ENCODE measurements around the gene ADTRP. TPM values are rescaled to one million over a fixed set of nuclear protein-coding genes. Genes with fewer than 3 reads are reported as not detected.
"Not testable (repeated sequence)": the region's sequence is repeated elsewhere in the genome, so short reads cannot be mapped to it uniquely, and the experiment has no call there.

ADTRP gene
- total RNA-seq, 1 experiment from 2014 or later, result 0.13 TPM

DNA sequence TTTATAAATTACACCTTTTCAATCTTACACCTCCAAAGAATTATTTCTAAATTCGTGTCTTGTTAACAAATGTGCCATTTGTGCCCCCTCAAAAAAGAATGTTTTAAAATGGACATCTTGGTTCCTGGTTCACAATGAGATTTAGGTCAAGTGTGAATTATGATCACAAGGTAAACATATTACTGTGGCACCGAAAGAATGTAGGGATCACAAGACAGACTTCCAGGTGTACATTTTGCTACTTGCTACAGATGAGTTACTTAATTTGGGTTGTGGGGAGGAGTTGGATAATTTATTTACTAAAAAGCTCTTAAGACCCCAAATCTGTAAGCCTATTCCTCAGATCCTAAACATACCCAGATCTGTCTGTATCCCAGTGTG, 25.0 kb upstream of the ADTRP start:
- no peak for DNase-seq (ENCODE audit: low spot score)

DNA sequence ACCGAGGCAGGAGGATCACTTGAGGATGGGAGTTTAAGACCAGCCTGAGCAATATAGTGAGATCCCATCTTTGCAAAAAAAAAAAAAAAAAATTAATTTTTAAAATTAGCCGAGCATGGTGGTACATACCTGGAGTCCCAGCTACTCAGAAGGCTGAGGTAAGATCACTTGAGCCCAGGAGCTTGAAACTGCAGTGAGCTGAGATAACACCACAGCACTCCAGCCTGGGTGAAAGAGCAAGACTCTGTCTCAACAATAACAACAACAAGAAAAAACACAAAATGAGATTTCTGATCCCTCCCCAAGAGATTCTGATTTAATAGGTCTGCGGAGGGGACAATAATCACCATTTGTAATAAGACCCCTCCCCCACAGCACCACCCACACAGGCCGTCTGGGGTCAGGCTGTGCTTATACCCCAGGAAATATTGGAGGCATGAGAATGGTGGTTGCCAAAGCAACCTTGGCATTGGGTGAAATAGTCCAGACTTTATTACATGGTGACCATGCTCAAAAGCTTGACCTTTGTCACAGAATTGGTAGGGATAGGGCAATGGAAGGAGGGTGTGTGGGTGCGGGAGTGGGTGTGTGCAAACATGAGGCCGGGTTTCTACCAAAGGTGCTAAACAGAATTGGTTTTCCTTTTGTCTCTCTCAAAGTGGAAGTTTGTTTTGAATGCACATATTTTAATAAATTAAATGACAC, 24.4 kb upstream of the ADTRP start:
- peak; percentile 62 for DNase-seq (ENCODE audit: low spot score)

DNA sequence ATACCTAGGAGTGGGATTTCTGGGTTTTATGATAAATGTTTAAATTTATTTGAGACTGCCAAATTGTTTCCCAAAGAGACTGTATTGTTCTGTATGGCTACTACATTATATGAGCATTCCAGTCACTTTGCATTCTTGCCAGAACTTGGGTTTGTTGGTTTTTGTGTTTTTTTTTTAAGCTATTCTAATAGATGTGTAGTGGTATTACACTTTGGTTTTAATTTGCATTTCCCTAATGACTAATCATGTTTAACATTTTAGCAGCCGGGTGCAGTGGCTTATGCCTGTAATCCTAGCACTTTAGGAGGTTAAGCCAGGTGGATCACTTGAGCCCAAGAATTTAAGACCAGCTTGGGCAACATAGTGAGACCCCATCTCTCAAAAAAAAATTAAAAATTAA, 21.9 kb upstream of the ADTRP start:
- DNase-seq (ENCODE audit: low spot score), result not testable (repeated sequence)

DNA sequence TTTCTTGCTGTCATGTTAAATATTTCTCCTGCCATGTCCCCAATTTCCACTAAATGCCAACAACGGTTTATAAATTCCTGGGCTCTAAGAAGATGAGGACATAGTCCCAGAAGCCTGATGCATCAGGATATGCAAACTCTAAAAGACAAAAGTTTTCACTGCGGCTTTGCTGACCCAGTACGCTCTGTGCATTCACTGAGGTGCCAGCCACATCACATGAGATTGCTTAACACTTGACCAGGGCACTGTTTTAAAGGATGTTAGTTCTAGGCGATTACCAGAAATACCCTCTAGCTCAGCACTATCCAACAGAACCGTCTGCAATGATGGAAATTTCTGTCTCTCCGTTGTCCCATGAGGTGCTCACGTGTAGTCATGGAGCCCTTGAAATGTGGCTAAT, 19.9 kb upstream of the ADTRP start:
- DNase-seq (ENCODE audit: low spot score), result no peak

DNA sequence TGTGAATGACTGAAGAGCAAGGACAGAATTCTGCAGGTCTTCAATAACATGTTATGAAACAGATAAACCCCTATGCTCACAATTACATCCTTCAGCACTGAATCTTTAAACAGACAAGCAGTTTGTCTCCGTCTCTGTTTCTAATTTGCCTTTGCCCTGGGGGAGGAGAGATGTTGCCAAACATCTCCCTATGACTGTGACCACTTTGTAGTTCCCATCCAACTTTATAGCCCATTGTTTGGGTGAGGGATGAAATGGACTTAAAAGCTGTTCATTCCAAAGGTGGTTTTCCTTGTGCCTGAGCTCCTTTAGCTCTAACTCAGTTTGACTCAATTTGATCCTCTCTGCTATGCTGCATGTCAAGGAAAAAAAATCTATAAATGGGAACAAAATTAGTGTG, 19.5 kb upstream of the ADTRP start:
- no peak for DNase-seq (ENCODE audit: low spot score)

DNA sequence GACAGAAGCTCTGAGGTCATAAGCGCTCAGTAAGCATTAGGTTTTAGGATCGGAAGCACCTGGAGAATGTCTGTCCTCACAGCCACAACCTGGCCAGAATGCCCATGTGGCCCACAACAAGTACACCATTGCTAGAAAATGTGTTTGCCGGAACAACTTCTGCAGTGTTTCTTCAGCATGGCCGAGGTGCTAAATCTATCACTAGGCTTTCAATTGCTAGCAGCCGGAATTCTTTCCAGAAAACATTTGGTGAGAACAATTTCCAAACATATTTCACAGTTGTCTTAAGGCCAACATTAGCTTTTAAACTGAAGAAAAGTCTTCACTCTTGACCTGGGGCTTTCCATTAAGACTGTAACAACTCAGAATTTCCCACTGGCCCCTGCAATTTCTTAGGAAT, 18.2 kb upstream of the ADTRP start:
- no peak for DNase-seq (ENCODE audit: low spot score)

DNA sequence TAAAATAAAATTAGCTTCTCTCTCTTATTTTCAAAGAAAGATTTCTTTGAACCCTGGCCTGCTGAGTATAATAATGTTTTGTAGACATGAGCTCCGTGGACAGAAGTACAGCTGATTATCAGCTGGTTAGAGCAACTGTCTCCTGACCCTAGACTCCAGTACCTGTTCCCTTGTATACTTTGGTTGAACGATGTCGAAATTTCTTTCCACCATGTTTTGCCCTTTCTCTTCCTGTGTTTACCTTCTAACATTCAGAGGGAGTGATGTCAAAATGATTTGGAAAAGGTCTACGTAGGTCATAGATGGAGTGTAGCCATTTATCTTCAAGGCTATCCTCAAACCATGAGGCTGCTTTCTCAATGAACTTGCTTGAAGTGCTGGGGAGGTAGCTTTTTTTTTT, 16.8 kb upstream of the ADTRP start:
- DNase-seq (ENCODE audit: low spot score), result no peak

DNA sequence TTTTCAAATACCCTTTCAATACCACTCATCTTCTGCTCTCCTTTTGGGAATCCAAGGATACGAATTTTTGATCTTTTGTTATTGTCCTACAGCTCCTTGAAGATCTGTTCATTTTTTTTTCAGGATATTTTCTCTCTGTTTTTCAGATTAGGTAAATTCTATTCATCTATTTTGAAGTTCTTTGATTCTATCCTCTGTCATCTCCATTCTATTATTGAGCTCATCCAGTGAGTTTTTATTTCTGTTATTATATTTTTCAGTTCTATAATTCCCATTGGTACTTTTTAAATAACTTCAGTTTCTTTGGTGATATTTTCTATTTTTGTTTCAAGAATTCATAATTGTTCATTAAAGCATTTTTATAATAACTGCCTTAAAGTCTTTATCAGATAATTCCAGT, 14.7 kb upstream of the ADTRP start:
- no peak for DNase-seq (ENCODE audit: low spot score)

DNA sequence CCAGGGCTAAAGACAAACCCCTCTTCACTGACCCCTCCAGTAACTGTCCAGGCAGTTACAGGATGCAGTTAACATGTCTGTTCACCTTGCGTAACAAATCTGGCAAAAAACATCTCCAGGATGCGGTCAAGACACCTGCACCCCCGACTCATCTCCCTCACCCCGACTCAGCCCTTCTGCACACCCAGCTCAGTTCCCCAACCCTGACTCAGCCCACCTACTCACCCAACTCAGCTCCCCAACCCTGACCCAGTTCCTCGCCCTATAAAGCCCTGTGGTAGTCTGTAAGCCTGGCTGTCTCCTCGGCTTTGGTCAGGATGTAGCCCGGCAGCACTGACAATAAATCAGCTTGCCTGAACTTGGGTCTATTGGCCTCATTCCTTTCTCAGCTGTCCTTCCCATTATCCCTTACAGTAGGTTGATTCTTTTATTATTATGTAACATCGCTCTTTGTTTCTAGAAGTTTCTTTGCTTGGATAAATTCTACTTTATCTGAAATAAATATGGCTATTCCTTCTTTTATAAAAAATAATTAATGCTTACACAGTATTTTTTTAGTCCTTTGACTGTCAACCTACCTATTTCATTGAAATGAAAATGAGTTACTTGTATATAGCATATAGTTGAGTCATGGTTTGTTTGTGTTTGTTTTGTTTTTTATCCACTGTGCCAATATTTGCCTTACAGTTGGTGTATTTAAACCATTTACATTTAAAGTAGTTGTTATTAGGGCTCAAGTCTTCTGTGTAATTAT, 12.9 kb upstream of the ADTRP start:
- no peak for DNase-seq (ENCODE audit: low spot score)

DNA sequence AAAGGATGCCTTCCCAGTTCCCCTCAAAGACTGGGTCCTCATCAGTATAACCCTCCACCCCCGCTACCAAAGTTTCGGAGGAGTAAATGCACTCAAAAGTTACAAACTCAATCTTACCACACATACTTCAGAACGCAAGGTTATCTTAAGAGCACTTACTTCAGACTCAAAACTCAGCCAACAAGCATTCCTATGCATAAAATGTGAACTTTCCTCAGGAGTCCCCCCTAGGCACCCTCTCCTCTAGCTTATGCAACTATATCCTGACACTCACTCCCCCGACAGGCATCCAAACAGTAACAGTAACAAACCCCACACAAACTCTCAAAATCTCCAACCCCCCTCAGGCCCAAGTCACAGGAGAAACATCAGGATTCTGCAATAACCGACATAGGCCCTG, 11.1 kb upstream of the ADTRP start:
- no peak for DNase-seq (ENCODE audit: low spot score)

DNA sequence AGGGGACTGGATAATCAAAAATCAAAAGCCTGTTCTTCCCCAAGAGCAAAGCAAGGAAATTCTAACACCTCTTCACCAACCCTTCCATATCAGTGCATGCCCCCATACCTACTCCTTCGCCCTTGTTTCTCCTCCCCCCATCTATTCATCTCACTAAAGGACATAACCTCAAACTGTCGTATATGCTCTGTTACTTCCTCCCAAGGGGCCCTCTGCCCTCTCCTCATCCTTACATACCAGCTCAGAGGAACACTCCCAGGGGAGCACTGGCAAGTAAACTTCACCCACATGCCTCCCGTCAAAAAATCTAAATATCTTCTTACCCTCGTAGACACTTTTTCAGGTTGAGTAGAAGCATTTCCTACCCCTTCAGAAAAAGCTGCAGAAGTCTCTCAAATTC, 9.4 kb upstream of the ADTRP start:
- DNase-seq (ENCODE audit: low spot score), result no peak

DNA sequence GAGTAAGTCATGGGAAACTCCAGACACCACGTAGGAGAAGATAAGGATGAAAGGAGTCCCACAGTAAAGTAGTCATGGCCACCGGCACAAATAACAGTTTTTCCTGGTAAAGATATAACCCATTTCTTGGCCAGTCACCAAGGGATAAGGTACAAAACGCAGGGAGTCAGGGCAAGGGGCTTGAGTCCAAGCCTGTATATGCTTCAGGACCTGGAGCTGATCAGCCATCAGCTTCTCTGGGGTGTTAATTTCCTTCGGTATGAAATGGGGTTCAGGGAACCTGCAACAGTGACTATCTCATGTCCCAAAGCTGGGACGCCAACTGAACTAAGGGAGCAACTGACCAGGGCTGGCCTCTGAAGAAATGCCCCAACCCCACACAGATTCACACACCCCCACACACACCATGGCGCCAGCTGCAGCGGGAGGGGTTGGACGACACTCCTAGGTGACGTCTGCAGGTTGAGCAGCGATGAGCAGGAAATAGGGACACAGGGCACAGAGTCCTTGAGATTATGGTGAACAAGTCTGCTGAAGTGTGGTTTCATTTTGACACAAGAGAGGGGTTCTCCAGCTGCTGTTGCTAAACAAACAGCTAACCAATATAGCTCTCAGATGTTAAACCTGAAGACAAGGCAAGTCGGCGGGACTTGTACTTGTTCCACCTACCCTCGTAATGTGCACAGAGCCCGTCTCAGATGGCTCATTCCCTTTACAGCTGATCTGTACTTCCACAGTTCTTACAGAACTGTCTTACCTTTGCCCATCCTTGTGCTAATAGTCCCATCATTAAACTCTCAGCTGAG, 7.4 kb upstream of the ADTRP start:
- DNase-seq (ENCODE audit: low spot score), result no peak

DNA sequence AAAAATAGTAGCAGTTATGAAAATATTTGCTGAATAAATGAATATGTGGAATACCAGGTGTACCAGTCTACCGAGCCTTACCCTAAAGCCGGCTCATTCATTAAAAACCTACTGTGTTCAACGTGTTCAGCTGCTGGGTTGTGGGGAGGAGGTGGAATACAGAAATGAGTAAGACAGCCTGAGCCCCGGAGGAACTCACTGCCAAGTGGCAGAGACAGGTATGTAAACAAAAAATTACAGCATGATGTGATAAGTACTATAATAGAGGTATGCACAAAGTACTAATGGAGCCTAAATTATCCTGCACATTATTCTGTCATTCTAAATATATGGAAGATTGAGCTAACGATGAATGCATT, 6.8 kb upstream of the ADTRP start:
- DNase-seq (ENCODE audit: low spot score), result no peak

DNA sequence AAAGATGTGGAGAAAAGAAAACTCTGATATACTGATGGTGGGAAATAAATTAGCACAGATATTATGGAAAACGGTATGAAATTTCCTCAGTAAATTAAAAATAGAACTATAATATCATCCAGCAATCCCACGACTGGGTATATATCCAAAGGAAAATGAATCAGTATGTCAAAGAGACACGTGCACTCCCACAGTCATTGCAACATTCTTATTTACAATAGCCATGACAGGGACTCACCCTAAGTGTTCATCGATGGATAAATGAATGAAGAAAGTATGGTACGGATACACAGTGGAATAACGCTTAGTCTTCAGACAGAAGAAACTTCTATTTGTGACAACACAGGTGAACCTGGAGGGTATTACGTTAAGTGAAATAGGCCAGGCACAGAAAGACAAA, 5.7 kb upstream of the ADTRP start:
- no peak for DNase-seq (ENCODE audit: low spot score)

DNA sequence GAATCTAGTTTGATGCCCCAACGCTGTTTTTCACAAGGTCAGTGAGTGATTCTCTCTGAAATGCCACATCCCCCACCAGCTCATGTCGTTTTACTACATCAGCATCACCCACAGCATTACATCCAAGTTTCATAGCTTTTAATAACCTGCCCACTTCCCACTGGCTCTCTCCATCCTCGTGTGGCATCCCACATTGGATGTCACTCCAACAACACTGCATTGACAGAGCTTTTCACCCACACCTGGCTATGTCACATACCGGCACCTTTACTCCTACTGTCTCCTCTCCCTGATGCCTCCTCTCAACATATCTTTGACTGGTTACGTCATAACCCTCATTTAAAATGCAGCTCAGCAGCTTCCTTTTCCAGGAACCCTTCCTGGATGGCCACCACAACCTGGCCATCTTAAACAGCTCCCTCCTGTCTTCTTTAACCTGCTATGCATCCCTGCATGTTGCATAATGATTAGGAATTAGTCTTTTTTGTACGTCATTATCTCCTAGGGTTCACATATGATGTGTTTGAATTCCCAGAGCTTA, 5.0 kb upstream of the ADTRP start:
- no peak for DNase-seq (ENCODE audit: low spot score)

DNA sequence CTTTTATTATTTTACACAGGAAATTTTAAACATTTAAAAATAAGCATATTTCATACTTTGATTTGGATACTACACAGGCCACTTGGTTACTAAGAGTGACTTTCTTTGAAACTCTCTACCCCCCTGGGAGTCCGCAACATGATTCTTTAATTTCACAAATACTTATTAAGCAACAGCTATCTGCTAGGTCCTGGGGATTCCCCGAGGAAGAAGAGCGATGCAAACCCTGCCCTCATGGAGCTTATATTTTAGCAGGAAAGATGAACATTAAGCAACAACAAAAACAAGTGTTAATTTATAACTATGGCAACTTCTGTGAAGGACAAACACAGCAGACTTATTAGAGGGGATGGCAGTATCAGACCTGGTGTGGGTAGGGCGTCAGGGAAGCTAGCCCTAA, 3.9 kb upstream of the ADTRP start:
- DNase-seq (ENCODE audit: low spot score), result no peak

DNA sequence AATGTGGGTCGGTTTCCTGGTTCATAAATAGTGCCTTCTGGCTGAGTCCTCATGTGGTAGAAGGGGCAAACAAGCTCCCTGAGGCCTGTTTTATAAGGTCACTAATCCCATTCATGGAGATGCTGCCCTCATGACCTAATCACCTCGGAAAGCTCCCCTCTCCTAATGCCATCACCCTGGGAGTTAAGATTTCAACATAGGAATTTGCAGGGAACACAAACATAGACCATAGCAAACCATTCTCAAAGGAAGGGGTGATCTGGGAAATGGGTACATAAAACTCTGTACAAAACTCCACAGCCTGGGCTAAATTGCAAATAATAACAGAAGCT, 1.5 kb upstream of the ADTRP start:
- no peak for DNase-seq (ENCODE audit: low spot score)

DNA sequence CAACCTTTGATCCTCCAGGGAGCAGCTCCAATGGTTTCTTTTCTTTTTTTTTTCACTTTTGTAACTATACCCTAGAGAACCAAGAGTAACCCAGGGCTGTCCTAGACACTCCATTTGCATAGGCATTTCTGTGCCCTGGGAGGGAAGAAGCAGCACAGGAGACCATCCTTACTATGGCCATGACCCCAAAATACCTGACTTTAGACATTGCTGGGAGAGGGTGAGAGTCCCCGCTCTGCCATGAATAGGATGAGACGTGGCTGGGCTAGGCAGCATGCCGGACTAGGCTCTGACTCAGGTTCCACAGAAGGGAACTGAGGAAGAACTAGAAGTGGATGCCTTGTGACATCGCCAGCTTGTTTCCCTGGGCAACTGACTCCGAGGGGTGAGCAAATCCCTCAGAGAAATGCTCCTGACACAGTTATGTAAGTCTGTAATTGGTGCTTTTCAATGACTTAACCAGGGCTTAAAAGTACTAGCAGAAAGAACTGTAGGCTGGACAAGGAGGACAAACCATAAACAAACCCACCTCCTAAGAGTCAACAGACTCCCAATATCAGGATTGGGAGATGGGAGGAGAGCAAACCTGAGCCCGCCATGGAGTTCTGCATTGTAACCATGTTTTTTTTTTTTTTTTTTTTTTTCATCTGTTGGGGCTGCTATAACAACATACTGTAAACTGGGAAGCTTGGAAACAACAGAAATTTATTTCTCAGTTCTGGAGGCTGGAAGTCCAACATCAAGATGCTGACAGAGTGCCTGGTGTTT, 910 bp upstream of the ADTRP start:
- DNase-seq (ENCODE audit: low spot score), result no peak

DNA sequence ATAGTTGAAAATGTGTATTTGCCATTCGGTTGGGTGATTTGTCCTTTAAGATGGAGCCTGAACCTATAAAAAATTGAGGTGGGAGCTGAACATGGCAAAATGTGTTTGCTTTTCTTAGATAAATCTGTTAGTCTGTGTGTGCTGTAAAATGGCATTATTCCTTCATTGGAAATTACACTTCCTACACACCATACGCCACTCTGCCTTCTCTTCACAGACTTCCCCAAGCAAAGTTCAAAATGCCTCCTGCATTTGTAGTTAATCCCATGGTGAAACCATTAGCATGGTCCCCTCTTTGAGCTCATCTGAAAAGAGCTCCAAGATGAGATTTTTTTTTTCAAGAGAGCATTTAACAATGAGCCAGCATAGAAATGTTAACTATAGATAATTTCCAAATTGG, 567 bp downstream of the ADTRP start:
- no peak for DNase-seq (ENCODE audit: low spot score)

DNA sequence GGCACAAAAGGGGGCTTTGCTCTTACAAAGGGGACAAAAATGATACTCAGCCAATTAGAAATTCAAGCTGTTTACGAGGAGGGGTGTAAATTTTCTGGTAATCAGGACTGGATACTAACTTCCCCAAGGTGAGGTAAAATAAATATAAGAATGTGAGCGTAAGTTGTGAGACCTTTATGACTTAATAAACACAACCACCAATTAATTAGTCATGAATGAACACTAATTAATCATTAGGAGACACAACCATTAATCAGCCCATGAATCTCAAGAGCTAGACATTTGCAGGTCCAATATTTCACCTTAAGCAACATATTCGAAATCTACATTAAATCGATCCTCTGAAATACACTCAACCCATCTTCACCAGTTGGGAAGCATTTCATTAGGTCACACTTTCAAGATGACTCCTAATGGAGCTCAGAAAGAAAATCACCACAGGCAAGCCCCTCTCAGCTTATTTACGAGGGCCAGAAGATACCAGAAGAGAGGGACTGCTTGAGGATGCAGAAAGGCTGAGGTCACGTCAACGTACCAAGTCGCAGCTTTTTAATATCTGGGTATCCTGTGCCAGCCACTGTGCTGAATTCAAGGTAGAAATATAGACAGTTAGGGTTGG, 2.7 kb downstream of the ADTRP start:
- no peak for DNase-seq (ENCODE audit: low spot score)

DNA sequence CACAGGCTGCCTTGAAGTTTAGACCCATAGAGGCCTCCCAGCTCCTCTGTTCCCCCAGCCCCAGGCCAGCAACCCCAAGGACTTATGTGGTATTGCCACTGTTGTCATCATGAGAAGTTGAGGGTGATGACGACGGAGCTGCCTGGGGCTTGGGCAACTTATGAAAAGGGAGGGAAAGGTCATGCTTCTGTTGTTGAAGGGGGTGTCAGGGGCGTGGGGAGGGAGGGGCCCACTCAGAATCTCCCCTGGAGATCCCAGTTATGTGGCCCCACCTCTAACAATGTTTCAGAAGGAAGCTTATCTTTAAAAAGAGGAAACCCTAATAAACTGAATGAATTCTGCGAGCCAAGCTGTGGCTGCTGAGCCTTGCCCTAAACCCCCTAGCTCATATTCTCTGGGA, 4.2 kb downstream of the ADTRP start:
- no peak for DNase-seq (ENCODE audit: low spot score)
